HG02870 (cell line): ENCODE data around the gene TSTD2.
"Not testable (repeated sequence)": the region's sequence is repeated elsewhere in the genome, so short reads cannot be mapped to it uniquely, and the experiment has no call there.

ENCODE experiments used
- ATAC-seq: cut with Tn5 transposase; IDR thresholded peaks from one replicate; pipeline ENCODE4 v1.9.1; 2021; ENCODE audit warnings: mild to moderate bottlenecking, moderate library complexity; ENCODE audit not compliant: unreplicated experiment

TSTD2 gene

DNA sequence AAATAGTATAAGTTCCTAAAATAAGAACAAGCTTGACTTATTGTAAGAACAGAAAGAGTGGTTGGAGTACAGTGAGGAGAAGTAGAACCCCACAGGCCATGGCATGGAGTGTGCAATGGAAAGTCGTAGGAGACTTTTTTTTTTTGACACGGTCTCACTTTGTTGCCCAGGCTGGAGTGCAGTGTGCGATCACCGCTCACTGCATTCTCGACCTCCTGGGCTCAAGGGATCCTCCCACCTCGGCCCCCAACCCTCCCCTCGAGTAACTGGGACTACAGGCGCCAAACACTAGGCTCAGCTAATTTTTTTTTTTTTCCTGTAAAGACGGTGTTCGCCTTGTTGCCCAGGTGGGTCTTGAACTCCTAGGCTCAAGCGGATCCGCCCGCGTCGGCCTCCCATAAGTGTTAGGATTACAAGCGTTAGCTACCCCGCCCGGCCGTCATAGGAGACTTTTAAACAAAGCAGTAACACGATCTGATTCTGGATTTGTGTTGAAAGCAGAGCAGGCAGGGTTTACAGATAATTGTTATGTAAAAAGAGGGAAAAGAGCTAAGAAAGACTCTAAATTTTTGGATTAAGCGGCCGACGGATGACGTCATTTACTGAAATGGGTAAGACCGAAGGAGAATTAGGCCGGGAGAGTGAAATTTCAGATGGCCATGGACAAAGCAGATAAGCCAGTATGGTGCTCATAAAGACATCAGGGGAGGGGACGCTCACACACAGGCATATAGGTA is 752 bp downstream of the TSTD2 start:
- peak; percentile 5 for ATAC-seq

GRCh38 chr9:97630591-97630990 is 2.6 kb downstream of the TSTD2 start:
- no peak for ATAC-seq

GRCh38 chr9:97629156-97629555 is 4.0 kb downstream of the TSTD2 start:
- no peak for ATAC-seq

DNA sequence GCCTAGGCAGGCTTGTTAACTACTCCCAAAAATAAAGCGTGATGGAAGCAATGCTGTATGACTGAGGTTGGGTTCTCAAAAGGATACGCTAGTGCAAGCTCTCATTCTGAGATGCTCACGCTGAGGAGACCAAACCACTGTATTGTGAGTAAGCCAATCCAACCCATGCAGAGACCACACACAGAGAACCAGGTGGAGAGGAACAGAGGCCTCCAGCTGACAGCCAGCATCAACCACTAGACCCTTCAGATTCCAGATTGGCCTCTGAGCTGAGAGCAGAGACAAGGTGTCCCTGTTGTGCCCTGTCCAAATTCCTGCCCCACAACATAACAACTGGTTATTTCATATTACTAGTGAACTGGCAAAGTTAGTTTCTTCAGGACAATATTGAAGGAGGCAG is 4.5 kb downstream of the TSTD2 start:
- no peak for ATAC-seq

DNA sequence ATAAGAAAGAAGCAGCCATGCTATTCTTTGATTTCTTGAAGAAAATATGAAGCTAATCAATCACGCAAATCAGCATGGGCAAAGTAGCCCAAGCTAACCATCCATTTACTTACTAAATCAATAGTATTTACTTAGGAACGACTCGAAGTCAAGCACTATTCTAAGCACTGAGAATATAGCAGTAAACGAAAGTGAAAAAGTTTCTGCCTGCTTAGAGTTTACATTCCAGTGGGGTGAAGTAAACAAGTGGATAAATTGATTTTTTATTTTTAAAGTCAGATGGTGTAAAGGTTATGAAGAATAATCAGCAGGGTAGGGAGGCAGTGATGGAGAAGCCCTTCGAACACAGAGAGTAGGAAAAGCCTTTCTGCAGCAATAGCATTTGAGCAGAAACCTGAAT is 5.5 kb downstream of the TSTD2 start:
- no peak for ATAC-seq

- no peak for ATAC-seq
These were observed 7.5 kb downstream of the TSTD2 start for GRCh38 chr9:97625620-97626019.

DNA sequence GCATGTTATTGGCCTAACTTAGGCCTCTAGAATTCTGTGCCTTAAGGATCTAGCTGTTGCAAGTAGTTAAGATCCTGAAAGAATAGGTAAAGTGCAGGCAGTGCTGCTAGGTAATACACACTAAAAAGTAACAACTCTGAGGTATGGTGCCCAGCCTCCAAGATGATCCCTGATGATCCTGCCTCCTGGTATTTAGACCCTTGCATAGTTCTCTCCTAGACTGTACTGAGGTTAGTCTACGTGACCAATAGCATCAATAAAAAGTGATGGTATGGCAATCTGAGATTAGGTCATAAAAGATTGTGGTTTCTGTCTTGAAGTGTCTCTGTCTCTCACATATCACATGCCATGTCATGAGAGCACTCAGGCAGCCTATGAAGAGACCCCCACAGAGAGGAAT is 9.2 kb downstream of the TSTD2 start:
- no peak for ATAC-seq

DNA sequence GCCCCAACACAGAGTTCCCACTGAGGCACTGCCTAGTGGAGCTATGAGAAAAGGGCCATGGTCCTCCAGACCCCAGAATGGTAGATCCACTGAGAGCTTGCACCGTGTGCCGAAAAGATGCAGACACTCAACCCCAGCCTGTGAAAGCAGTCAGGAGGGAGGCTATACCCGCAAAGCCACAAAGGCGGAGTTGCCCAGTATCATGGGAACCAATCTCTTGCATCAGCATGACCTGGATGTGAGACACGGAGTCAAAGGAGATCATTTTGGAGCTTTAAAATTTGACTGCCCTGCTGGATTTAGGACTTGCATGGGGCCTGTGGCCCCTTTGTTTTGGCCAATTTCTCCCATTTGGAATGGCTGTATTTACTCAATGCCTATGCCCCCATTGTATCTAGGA is 10.7 kb downstream of the TSTD2 start:
- not testable (repeated sequence) for ATAC-seq

DNA sequence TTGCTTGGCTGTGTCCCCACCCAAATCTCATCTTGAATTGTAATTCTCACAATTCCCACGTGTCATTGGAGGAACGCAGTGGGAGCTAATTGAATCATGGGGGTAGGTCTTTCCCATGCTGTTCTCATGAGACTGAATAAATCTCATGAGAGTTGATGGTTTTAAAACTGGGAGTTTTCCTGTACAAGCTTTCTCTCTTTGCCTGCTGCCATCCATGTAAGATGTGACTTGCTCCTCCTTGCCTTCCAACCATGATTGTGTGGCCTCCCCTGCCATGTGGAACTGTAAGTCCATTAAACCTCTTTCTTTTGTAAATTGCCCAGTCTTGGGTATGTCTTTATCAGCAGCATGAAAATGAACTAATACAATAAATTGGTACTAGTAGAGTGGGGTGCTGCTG is 13.1 kb downstream of the TSTD2 start:
- not testable (repeated sequence) for ATAC-seq

DNA sequence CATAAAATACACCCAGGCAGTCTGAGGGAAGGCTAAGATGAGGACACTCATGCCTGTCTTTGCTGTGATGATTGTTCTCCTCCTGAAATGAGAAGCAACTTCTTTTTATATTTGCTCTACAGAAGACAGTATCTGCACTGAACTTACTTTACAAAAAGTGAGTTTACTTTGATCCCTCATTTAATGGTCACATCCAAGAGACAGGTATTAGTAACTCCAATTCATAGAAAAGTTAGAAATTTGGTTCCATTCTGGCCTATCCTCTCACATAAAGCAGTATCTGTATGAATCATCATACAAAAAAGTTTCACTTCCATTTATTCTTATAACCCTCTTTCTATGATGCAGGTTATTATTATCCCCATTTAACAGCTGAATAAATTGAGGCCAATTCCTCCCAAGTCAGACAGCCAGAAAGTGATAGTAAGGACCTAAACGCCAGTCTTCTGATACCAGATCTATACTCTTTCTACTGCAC is 15.2 kb downstream of the TSTD2 start:
- peak; percentile 69 for ATAC-seq

GRCh38 chr9:97615439-97616072 is 17.6 kb downstream of the TSTD2 start:
- ATAC-seq = no peak

GRCh38 chr9:97604901-97605645 is 28.1 kb downstream of the TSTD2 start:
- no peak for ATAC-seq

DNA sequence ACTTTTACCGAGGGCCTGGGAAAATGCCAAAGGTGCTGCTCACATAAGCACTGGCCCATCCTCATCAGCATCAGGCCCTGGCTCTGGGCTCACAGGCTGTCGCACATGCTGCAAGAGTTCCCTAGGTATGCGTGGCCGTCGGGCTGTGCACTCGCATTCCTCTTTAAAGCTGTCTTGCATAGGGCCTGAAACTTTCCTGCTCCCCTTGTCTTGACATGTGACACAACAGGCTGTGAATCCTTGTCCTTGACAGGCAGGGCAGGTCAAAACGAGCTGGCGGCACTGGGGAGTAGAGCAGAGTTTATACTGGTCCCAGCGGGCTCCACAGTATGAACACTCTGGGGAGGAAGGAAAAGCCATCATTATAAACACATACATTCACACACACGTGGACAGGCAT is 30.7 kb downstream of the TSTD2 start:
- no peak for ATAC-seq

DNA sequence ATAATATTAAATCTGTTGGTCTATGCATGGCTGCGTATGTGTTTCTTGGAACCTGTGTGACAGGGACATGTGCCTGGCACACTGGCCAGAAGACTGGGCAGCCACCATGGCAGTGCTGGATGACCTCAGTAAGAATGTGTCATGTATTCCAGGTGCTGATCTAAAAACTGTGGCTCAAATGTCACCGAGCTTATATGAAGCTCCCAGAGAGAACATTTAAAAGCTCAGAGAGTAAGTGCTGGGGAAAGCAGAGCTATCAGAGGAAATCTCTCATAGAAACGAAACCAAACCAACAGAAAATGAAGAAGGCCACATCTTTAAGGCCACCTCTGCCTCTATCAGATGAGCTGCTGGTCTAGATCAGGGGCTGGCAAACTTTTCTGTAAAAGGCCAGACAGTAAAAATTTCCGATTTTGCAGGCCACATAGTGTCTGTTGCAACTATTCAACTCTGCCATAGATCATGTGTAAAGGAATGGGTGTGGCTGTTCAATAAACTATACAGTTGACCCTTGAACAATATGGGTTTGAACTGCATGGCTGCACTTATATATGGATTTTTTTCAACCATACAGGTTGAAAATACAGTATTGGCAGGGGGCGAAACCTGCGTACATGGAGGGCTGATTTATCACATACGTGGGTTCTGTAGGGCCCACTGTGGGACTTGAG is 31.8 kb downstream of the TSTD2 start:
- no peak for ATAC-seq

- ATAC-seq = no peak
These were observed 32.5 kb downstream of the TSTD2 start for GRCh38 chr9:97600531-97601227.

DNA sequence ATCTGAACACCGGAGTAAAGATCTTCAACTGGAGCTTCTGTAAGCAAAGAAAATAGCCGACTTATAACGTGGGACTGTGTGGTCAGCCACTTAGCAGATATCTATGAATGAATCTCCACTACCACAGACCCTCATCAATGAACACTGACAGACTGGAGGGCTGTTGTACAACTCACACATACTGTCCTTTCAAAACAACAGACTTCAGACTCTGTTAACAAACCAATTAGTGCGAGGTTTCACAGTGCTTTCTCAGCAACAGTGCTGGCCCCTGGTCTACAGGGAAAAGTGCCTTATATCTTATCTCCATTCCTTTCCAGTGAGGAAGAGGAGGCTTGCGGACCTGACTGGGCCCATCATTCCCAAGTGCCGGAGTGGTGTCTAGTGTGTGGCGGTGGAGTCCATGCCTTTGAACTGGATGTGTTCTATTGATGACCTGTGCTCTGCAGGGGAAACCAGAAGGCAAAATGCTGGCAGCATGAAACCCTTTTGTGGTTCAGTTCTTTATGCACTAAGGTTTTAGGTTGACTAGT is 33.8 kb downstream of the TSTD2 start:
- no peak for ATAC-seq

GRCh38 chr9:97598461-97599288 is 34.5 kb downstream of the TSTD2 start:
- ATAC-seq = peak; percentile 69

DNA sequence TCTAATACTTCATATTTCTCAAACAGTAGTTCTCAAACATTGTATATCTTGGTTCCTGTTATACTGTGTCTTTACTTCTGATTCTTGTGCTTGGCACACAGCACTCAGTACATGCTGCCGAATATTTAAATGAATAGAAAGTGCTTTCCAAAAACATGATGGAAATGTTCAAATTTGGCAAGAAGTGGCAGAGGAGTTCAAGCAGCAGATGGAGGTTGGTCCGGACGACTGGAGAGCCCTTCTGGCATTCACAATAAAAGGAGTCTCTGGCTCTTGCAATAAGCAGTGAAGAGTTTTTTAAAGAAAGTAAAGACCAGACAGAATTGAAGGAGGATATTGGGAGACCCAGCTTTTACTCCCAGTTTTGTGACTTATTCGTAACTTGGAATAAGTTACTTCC is 36.3 kb downstream of the TSTD2 start:
- ATAC-seq = no peak

DNA sequence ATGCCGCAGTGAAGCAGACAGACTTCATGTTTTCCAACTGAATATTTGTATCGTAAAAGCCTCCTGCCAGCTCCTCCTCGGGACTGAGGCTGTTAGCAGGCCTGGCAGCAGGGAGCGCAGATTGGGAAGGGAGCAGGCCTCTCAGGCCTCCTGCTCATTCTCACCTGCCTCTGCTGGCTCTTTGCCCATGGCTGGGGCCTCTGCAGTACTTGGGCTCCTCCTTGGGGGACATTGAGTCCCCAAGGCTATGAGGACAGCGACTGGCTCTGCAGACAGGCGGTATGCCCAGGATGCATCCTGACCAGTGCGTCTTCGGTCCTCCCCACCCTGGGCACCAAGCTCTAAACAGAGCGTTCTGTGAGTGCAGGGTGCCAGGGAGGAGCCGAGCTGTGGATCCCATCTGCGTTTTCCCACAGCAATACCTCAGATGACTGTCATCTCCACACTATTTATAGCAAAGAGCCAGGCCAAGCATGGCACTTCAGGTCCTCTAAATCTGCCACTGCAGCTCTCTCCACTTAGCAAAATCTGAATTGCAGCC is 38.7 kb downstream of the TSTD2 start:
- ATAC-seq = no peak
